Trophoblast cell (in vitro differentiated cells and primary cell): ENCODE data around the gene RTN4R.
"Not testable (repeated sequence)": the region's sequence is repeated elsewhere in the genome, so short reads cannot be mapped to it uniquely, and the experiment has no call there.

Experiments used
- DNase-seq, 2 donors: peaks; one replicate each; pipeline ENCODE4 v3.0.0-alpha.2; 2016
- H2AFZ ChIP-seq: 2 replicates; pipeline ENCODE4 v1.6.1; 2013; ENCODE audit warnings: low read length, moderate library complexity, mild to moderate bottlenecking; ENCODE audit not compliant: insufficient read depth, poor library complexity
- H2AK5ac ChIP-seq: 2 replicates; pipeline ENCODE4 v1.6.1; 2013; ENCODE audit warnings: mild to moderate bottlenecking, low read length
- H2BK120ac ChIP-seq: 2 replicates; pipeline ENCODE4 v1.6.1; 2013; ENCODE audit warnings: low read length, mild to moderate bottlenecking, moderate library complexity; ENCODE audit not compliant: insufficient read depth, poor library complexity
- H2BK12ac ChIP-seq: 2 replicates; pipeline ENCODE4 v1.6.1; 2013; ENCODE audit warnings: mild to moderate bottlenecking, low read length, moderate library complexity
- H2BK5ac ChIP-seq: 2 replicates; pipeline ENCODE4 v1.6.1; 2013; ENCODE audit warnings: low read length, low read depth, moderate library complexity, mild to moderate bottlenecking; ENCODE audit not compliant: poor library complexity
- H3K14ac ChIP-seq: 2 replicates; pipeline ENCODE4 v1.6.1; 2013; ENCODE audit warnings: mild to moderate bottlenecking, low read length
- H3K18ac ChIP-seq: 2 replicates; pipeline ENCODE4 v1.6.1; 2013; ENCODE audit warnings: mild to moderate bottlenecking, low read length
- H3K23ac ChIP-seq: 2 replicates; pipeline ENCODE4 v1.6.1; 2013; ENCODE audit warnings: low read length
- H3K27ac ChIP-seq: 2 replicates; pipeline ENCODE4 v1.5.1; 2013; ENCODE audit warnings: low read depth, mild to moderate bottlenecking, inconsistent platforms, low read length, moderate library complexity
- H3K27me3 ChIP-seq: 2 replicates; pipeline ENCODE4 v1.6.1; 2013; ENCODE audit warnings: inconsistent platforms, mild to moderate bottlenecking, low read length, moderate library complexity; ENCODE audit not compliant: insufficient read depth
- H3K36me3 ChIP-seq, 2 experiments: 1 replicate in 1 of 2; 2 replicates in 1 of 2; pipeline ENCODE4 v1.6.1; 2013; ENCODE audit warnings: low read length in 2 of 2, mild to moderate bottlenecking in 2 of 2, moderate library complexity in 1 of 2; ENCODE audit not compliant: insufficient read depth in 2 of 2, control insufficient read depth in 1 of 2
- H3K4ac ChIP-seq: 2 replicates; pipeline ENCODE4 v1.6.1; 2013; ENCODE audit warnings: low read depth, mild to moderate bottlenecking, low read length, moderate library complexity
- H3K4me1 ChIP-seq, 2 experiments: 1 replicate in 1 of 2; 2 replicates in 1 of 2; pipeline ENCODE4 v1.6.1; 2013; ENCODE audit warnings: low read length in 2 of 2, mild to moderate bottlenecking in 2 of 2, moderate library complexity in 1 of 2; ENCODE audit not compliant: insufficient read depth in 2 of 2, control insufficient read depth in 1 of 2
- H3K4me2 ChIP-seq: 2 replicates; pipeline ENCODE4 v1.6.1; 2013; ENCODE audit warnings: inconsistent platforms, mild to moderate bottlenecking, low read length, moderate library complexity
- H3K4me3 ChIP-seq: 2 replicates; pipeline ENCODE4 v1.5.1; 2013; ENCODE audit warnings: mild to moderate bottlenecking, low read depth, low read length, inconsistent platforms
- H3K79me1 ChIP-seq: one replicate; pipeline ENCODE4 v1.6.1; 2013; ENCODE audit warnings: low read length
- H3K79me2 ChIP-seq: 2 replicates; pipeline ENCODE4 v1.6.1; 2013; ENCODE audit warnings: low read length, mild to moderate bottlenecking; ENCODE audit not compliant: control insufficient read depth, insufficient read depth, poor library complexity
- H3K9ac ChIP-seq: 2 replicates; pipeline ENCODE4 v1.6.1; 2013; ENCODE audit warnings: mild to moderate bottlenecking, low read length
- H3K9me3 ChIP-seq: 2 replicates; pipeline ENCODE4 v1.6.1; 2013; ENCODE audit warnings: low read depth, mild to moderate bottlenecking, control low read depth, inconsistent platforms, low read length; ENCODE audit not compliant: insufficient read depth
- H4K12ac ChIP-seq: 2 replicates; pipeline ENCODE4 v1.6.1; 2013; ENCODE audit warnings: low read depth, mild to moderate bottlenecking, low read length, moderate library complexity
- H4K8ac ChIP-seq: 2 replicates; pipeline ENCODE4 v1.6.1; 2013; ENCODE audit warnings: low read depth, mild to moderate bottlenecking, low read length, moderate library complexity
- H4K91ac ChIP-seq: one replicate; pipeline ENCODE4 v1.6.1; 2013; ENCODE audit warnings: low read depth, mild to moderate bottlenecking, low read length, moderate library complexity
- WGBS: extraction: QIAGEN DNeasy Blood & Tissue Kit; methylation state at CpG from one replicate; pipeline ENCODE4 v1.1.7; 2013; ENCODE audit warnings: missing lambda C conversion rate; ENCODE audit not compliant: insufficient read length, insufficient coverage; ENCODE audit errors: extremely low coverage; 5-methylcytosine and 5-hydroxymethylcytosine counted together

RTN4R gene

GRCh38 chr22:20315337-20316216, 47.5 kb upstream of the RTN4R start:
- H2BK12ac ChIP-seq, result no peak overlapping the region
- H3K18ac ChIP-seq, result no peak overlapping the region
- no peak overlapping the region for H4K12ac ChIP-seq
- DNase-seq, result no peak
- no peaks in the 10 kb centered on the region for H3K9me3 ChIP-seq
- H2BK5ac ChIP-seq, result no peak overlapping the region
- no CpG with 5 or more reads among the region's 25 CpGs for WGBS
- peaks cover 9% of the 10 kb centered on the region for H3K79me2 ChIP-seq
- H2BK120ac ChIP-seq, result no peak overlapping the region
- peaks cover 0 to 5% of the 10 kb centered on the region in 2 experiments for H3K4me1 ChIP-seq
- H3K9ac ChIP-seq, result no peak overlapping the region
- no peak overlapping the region for H3K4me3 ChIP-seq
- H3K36me3 ChIP-seq, result peaks cover 5 to 6% of the 10 kb centered on the region in 2 experiments
- no peak overlapping the region for H3K23ac ChIP-seq
- no peaks in the 10 kb centered on the region for H3K27me3 ChIP-seq
- H3K79me1 ChIP-seq, result peaks cover 9% of the 10 kb centered on the region
- H4K8ac ChIP-seq, result no peak overlapping the region
- no peak overlapping the region for H3K4ac ChIP-seq
- H3K14ac ChIP-seq, result no peak overlapping the region
- H4K91ac ChIP-seq, result no peak overlapping the region
- no peak overlapping the region for H2AFZ ChIP-seq
- no peak overlapping the region for H2AK5ac ChIP-seq
- no peak overlapping the region for H3K4me2 ChIP-seq
- no peak overlapping the region for H3K27ac ChIP-seq

- H3K27ac ChIP-seq, H3K14ac ChIP-seq, H3K36me3 ChIP-seq, H4K12ac ChIP-seq, H2AK5ac ChIP-seq, H3K79me2 ChIP-seq, H2AFZ ChIP-seq, H2BK120ac ChIP-seq, H3K9ac ChIP-seq, H3K4me2 ChIP-seq, H3K4ac ChIP-seq, H3K4me3 ChIP-seq, H3K9me3 ChIP-seq, H2BK5ac ChIP-seq, DNase-seq, H3K4me1 ChIP-seq, H3K18ac ChIP-seq, H3K79me1 ChIP-seq, H4K8ac ChIP-seq, H2BK12ac ChIP-seq, H3K27me3 ChIP-seq, H3K23ac ChIP-seq, H4K91ac ChIP-seq: not testable (repeated sequence)
- no CpG with 5 or more reads among the region's 12 CpGs for WGBS
These were observed 46.7 kb upstream of the RTN4R start for GRCh38 chr22:20314741-20315336.

DNA sequence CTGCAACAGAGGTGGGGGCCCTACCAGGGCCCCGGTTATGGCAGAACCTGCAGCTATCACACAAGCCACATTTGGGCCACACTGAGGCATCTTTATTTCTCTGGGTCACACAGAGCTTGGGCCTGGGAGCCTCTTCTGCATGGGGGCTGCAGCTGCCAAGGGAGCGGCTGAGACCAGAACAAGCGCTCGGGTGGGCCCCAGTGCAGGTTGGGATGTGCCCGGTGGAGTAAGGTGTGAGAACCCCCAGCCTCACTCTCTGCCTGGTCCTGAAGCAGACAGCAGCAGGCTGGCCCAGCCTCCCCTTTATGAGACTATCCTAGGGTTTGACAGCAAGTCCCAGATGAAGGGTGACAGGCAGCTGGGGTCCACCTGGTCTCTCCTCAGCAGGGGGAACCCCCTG, 46.1 kb upstream of the RTN4R start:
- H3K18ac ChIP-seq, H3K4me1 ChIP-seq, H2BK5ac ChIP-seq, H4K12ac ChIP-seq, H3K23ac ChIP-seq, H2BK120ac ChIP-seq, H3K36me3 ChIP-seq, H3K9me3 ChIP-seq, H2BK12ac ChIP-seq, H3K79me1 ChIP-seq, H3K4me2 ChIP-seq, DNase-seq, H3K4ac ChIP-seq, H3K14ac ChIP-seq, H2AFZ ChIP-seq, H3K27me3 ChIP-seq, H4K91ac ChIP-seq, H3K79me2 ChIP-seq, H2AK5ac ChIP-seq, H3K4me3 ChIP-seq, H4K8ac ChIP-seq, H3K9ac ChIP-seq, H3K27ac ChIP-seq: not testable (repeated sequence)
- WGBS, result no CpG with 5 or more reads among the region's 5 CpGs

- no CpG with 5 or more reads among the region's 11 CpGs for WGBS
- H3K27ac ChIP-seq, DNase-seq, H2AFZ ChIP-seq, H3K36me3 ChIP-seq, H2BK120ac ChIP-seq, H3K4me3 ChIP-seq, H2BK12ac ChIP-seq, H4K91ac ChIP-seq, H3K4me1 ChIP-seq, H3K9me3 ChIP-seq, H2BK5ac ChIP-seq, H2AK5ac ChIP-seq, H4K8ac ChIP-seq, H4K12ac ChIP-seq, H3K18ac ChIP-seq, H3K79me1 ChIP-seq, H3K4ac ChIP-seq, H3K4me2 ChIP-seq, H3K27me3 ChIP-seq, H3K79me2 ChIP-seq, H3K9ac ChIP-seq, H3K23ac ChIP-seq, H3K14ac ChIP-seq: not testable (repeated sequence)
These were observed 45.4 kb upstream of the RTN4R start for GRCh38 chr22:20313306-20314077.
